Heart left ventricle (tissue), 13 donors: ENCODE data around the gene HOXA1.

Source experiments
- CTCF ChIP-seq, 12 donors: fragments of 200-600 bp; sonication (generic) in 4 of 12; IDR thresholded peaks; one replicate each; pipeline versions ENCODE4 v1.5.0 to v1.8.0; 2018 to 2022; ENCODE audit warnings: antibody characterized with exemption in 12 of 12, mild to moderate bottlenecking in 5 of 12
- POLR2A ChIP-seq, 2 donors: fragments of 450-650 bp; IDR thresholded peaks; one replicate each; pipeline ENCODE4 v1.6.1; 2017; ENCODE audit warnings: antibody characterized with exemption in 2 of 2, mild to moderate bottlenecking in 2 of 2, moderate library complexity in 2 of 2
- donor health status: ischemic (EF 13 %, LVEDD 7.1; RV severe dilation, severe dysfunction).
- donor health status: DM: no; HTN: yes; CAD: no.
- donor health status: DM: no; HTN: no; CAD: no.
- donor health status: ischemic (EF 25% LVEDD 6.9; RV normal size, moderate dysfunction).
- donor health status: ischemic (EF 25% LVEDD 5.7; RV mildly dilated, moderate dysfunction).
- donor health status: ischemic (EF 35%, LVEDD 5.7; RV mildly dilated, moderate dysfunction).
- donor health status: nonischemic (EF 11% LVEDD 7.7; RV severe dilation, severe dysfunction).
- donor health status: DM: yes; HTN: yes; CAD: no.
- donor health status: PGD.
- donor health status: ischemic (EF 29% LVEDD 5.4; RV normal size, mild dysfunction).
- donor health status: nonischemic (EF 23%, LVEDD 6.1; RV moderate dilation, normal function).

GRCh38 chr7:27112361-27112760 is 16.6 kb upstream of the HOXA1 start:
- TF ChIP-seq CTCF (IDR thresholded peaks at IDR 0.05), result no peak
- no peak for TF ChIP-seq POLR2A (IDR thresholded peaks at IDR 0.05)
